H1 (cell line): ENCODE data around the gene LLGL1. TPM values are rescaled to one million over a fixed set of nuclear protein-coding genes. Genes with fewer than 3 reads are reported as not detected.

Source experiments
- CTCF ChIA-PET: fragments of 300-600 bp; sonication (Branson Sonifier 250); formaldehyde crosslinking; loops from one replicate; lab custom pipeline; 2021; ENCODE audit not compliant: partially characterized antibody; lab: Charles Lee
- POLR2A ChIA-PET: fragments of 300-600 bp; sonication (Branson Sonifier 250); formaldehyde crosslinking; loops from one replicate; lab custom pipeline; 2021; ENCODE audit warnings: inconsistent platforms; ENCODE audit not compliant: partially characterized antibody; lab: Charles Lee
- DNase-seq, 2 experiments: peaks; one replicate each; pipeline versions ENCODE4 v3.0.0 to v3.0.0-alpha.2; 2010 to 2022; ENCODE audit warnings: low spot score in 2 of 2, low read depth in 1 of 2, mixed read lengths in 1 of 2
- FAIRE-seq: peaks from 2 replicates; lab custom pipeline; 2011; peaks lifted over from hg19 to GRCh38; lab: Jason Lieb, UNC
- H2AFZ ChIP-seq: 2 replicates; pipeline ENCODE4 v1.8.1; 2012; ENCODE audit warnings: low read length, inconsistent platforms
- H2AK5ac ChIP-seq: 2 replicates; pipeline ENCODE4 v1.6.1; 2013; ENCODE audit warnings: low read depth, low read length
- H2BK120ac ChIP-seq: replicated peaks from 2 replicates; pipeline ENCODE3; 2013; ENCODE audit warnings: low read depth, low read length, inconsistent platforms
- H2BK12ac ChIP-seq: 2 replicates; pipeline ENCODE4 v1.6.1; 2013; ENCODE audit warnings: low read depth, low read length
- H2BK15ac ChIP-seq: 2 replicates; pipeline ENCODE4 v1.6.1; 2013; ENCODE audit warnings: low read length
- H2BK20ac ChIP-seq: 2 replicates; pipeline ENCODE4 v1.6.1; 2013; ENCODE audit warnings: low read length
- H2BK5ac ChIP-seq: 2 replicates; pipeline ENCODE4 v1.6.1; 2013; ENCODE audit warnings: low read depth, low read length
- H3K14ac ChIP-seq: 2 replicates; pipeline ENCODE4 v1.6.1; 2013; ENCODE audit warnings: inconsistent platforms; ENCODE audit not compliant: insufficient read length
- H3K18ac ChIP-seq: 2 replicates; pipeline ENCODE4 v1.6.1; 2013; ENCODE audit warnings: low read length; ENCODE audit errors: extremely low read depth
- H3K23ac ChIP-seq: 2 replicates; pipeline ENCODE4 v1.6.1; 2013; ENCODE audit warnings: inconsistent platforms; ENCODE audit not compliant: insufficient read length
- H3K23me2 ChIP-seq: 2 replicates; pipeline ENCODE4 v1.6.1; 2013; ENCODE audit warnings: low read depth, low read length
- H3K27ac ChIP-seq: 2 replicates; pipeline ENCODE4 v1.6.1; 2011; ENCODE audit warnings: low read depth, low read length, inconsistent platforms
- H3K27me3 ChIP-seq, 4 experiments: replicated peaks in 1 of 4; 1 replicate in 1 of 4; 2 replicates in 3 of 4; pipeline versions ENCODE4 v1.6.1 to v1.8.1; 2011 to 2013; ENCODE audit warnings: low read length in 3 of 4, mild to moderate bottlenecking in 3 of 4, inconsistent platforms in 2 of 4, mixed read lengths in 2 of 4, moderate library complexity in 1 of 4; ENCODE audit not compliant: control insufficient read depth in 3 of 4, insufficient read depth in 3 of 4; ENCODE audit errors: extremely low read depth in 1 of 4
- H3K36me3 ChIP-seq, 4 experiments: 2 replicates each; pipeline versions ENCODE4 v1.6.1 to v1.8.1; 2011 to 2013; ENCODE audit warnings: mild to moderate bottlenecking in 4 of 4, low read length in 3 of 4, moderate library complexity in 2 of 4, control low read depth in 1 of 4, inconsistent platforms in 1 of 4; ENCODE audit not compliant: insufficient read depth in 4 of 4, control insufficient read depth in 2 of 4
- H3K4ac ChIP-seq: replicated peaks from 2 replicates; pipeline ENCODE3; 2013; ENCODE audit warnings: low read length, low read depth, mixed read lengths, inconsistent platforms; ENCODE audit not compliant: insufficient read length
- H3K4me1 ChIP-seq, 4 experiments: replicated peaks in 1 of 4; 1 replicate in 1 of 4; 2 replicates in 3 of 4; pipeline versions ENCODE4 v1.6.1 to v1.8.1; 2011 to 2013; ENCODE audit warnings: low read length in 3 of 4, inconsistent platforms in 2 of 4, mixed read lengths in 1 of 4; ENCODE audit not compliant: insufficient read depth in 4 of 4, control insufficient read depth in 3 of 4
- H3K4me2 ChIP-seq, 2 experiments: 2 replicates each; pipeline versions ENCODE4 v1.6.1 to v1.8.1; 2011 to 2013; ENCODE audit warnings: low read depth in 2 of 2, low read length in 2 of 2, control low read depth in 1 of 2, inconsistent platforms in 1 of 2, mild to moderate bottlenecking in 1 of 2; ENCODE audit not compliant: insufficient read depth in 1 of 2
- H3K4me3 ChIP-seq, 4 experiments: fragments of 200-600, 300-600 bp in 1 of 4; sonication (generic), shearing (Covaris generic), sonication (Bioruptor Twin) in 1 of 4; 2 replicates each; pipeline versions ENCODE4 v1.5.1 to v1.8.1; 2011 to 2016; ENCODE audit warnings: low read length in 4 of 4, low read depth in 3 of 4, control low read depth in 2 of 4, inconsistent platforms in 2 of 4, mild to moderate bottlenecking in 2 of 4, mixed read lengths in 1 of 4, moderate library complexity in 1 of 4; ENCODE audit not compliant: insufficient read depth in 2 of 4; ENCODE audit errors: extremely low read depth in 1 of 4
- H3K56ac ChIP-seq: replicated peaks from 2 replicates; pipeline ENCODE3; 2013; ENCODE audit warnings: low read depth, mild to moderate bottlenecking, mixed read lengths, low read length, inconsistent platforms; ENCODE audit not compliant: insufficient read length
- H3K79me1 ChIP-seq: 2 replicates; pipeline ENCODE4 v1.6.1; 2013; ENCODE audit warnings: low read depth, low read length, control low read depth
- H3K79me2 ChIP-seq, 2 experiments: 2 replicates each; pipeline versions ENCODE4 v1.6.1 to v1.8.1; 2012 to 2013; ENCODE audit warnings: low read length in 2 of 2, mild to moderate bottlenecking in 2 of 2, inconsistent platforms in 1 of 2; ENCODE audit not compliant: insufficient read depth in 2 of 2, control insufficient read depth in 1 of 2
- H3K9ac ChIP-seq, 4 experiments: replicated peaks in 1 of 4; 1 replicate in 1 of 4; 2 replicates in 3 of 4; pipeline versions ENCODE4 v1.6.1 to v1.8.1; 2011 to 2013; ENCODE audit warnings: low read depth in 3 of 4, low read length in 3 of 4, control low read depth in 2 of 4, mild to moderate bottlenecking in 2 of 4, moderate library complexity in 2 of 4, inconsistent platforms in 1 of 4; ENCODE audit errors: extremely low read depth in 1 of 4
- H3K9me3 ChIP-seq, 2 experiments: 2 replicates each; pipeline versions ENCODE4 v1.6.1 to v1.8.1; 2012 to 2013; ENCODE audit warnings: mild to moderate bottlenecking in 2 of 2, moderate library complexity in 2 of 2, control low read depth in 1 of 2, inconsistent platforms in 1 of 2, low read depth in 1 of 2, low read length in 1 of 2, mixed read lengths in 1 of 2; ENCODE audit not compliant: insufficient read depth in 2 of 2
- H4K20me1 ChIP-seq, 2 experiments: replicated peaks in 1 of 2; 2 replicates each; pipeline versions ENCODE3 to v1.8.1; 2011 to 2013; ENCODE audit warnings: inconsistent platforms in 2 of 2, low read length in 2 of 2, mild to moderate bottlenecking in 1 of 2; ENCODE audit not compliant: insufficient read depth in 2 of 2, control insufficient read depth in 1 of 2
- H4K5ac ChIP-seq: 2 replicates; pipeline ENCODE4 v1.6.1; 2013; ENCODE audit warnings: low read length, low read depth, mixed read lengths, inconsistent platforms; ENCODE audit not compliant: insufficient read length
- H4K8ac ChIP-seq: 2 replicates; pipeline ENCODE4 v1.8.0; 2013; ENCODE audit warnings: mild to moderate bottlenecking, moderate library complexity, low read length, inconsistent platforms; ENCODE audit not compliant: insufficient read depth; ENCODE audit errors: extremely low read depth
- H4K91ac ChIP-seq: replicated peaks from 2 replicates; pipeline ENCODE3; 2013; ENCODE audit warnings: low read length, mixed read lengths, inconsistent platforms; ENCODE audit not compliant: insufficient read length
- BACH1 ChIP-seq: IDR thresholded peaks from 2 replicates; pipeline ENCODE4 v1.6.1; 2012; ENCODE audit warnings: low read length, improper control_type of control experiment
- CBX5 ChIP-seq: fragments of 300-800, 300-1000 bp; sonication (generic); IDR thresholded peaks from 2 replicates; pipeline ENCODE4 v1.7.1; 2016; ENCODE audit warnings: antibody characterized with exemption, low read length, low read depth
- CHD1 ChIP-seq: IDR thresholded peaks from 2 replicates; pipeline ENCODE4 v1.6.1; 2012; ENCODE audit warnings: low read depth, low read length, improper control_type of control experiment
- CHD2 ChIP-seq: IDR thresholded peaks from 2 replicates; pipeline ENCODE4 v1.6.1; 2012; ENCODE audit warnings: low read length, improper control_type of control experiment
- E2F6 ChIP-seq: IDR thresholded peaks from 2 replicates; pipeline ENCODE4 v1.6.1; 2012; ENCODE audit warnings: inconsistent platforms
- EZH2 ChIP-seq: fragments of 200-600 bp; sonication (generic); IDR thresholded peaks from 2 replicates; pipeline ENCODE4 v1.7.1; 2012; ENCODE audit warnings: low read depth, mild to moderate bottlenecking, moderate library complexity, low read length, inconsistent platforms; ENCODE audit not compliant: severe bottlenecking
- MAFK ChIP-seq: IDR thresholded peaks from 2 replicates; pipeline ENCODE4 v1.6.1; 2012; ENCODE audit warnings: low read depth, mild to moderate bottlenecking, improper control_type of control experiment, low read length
- POLR2AphosphoS5 ChIP-seq: IDR thresholded peaks from 2 replicates; pipeline ENCODE4 v1.6.1; 2011; ENCODE audit warnings: low read depth, low read length
- RAD21 ChIP-seq, 2 experiments: IDR thresholded peaks in 1 of 2; conservative IDR thresholded peaks in 1 of 2; 2 replicates each; pipeline ENCODE4 v1.6.1; 2011; ENCODE audit warnings: low read depth in 2 of 2, low read length in 2 of 2, improper control_type of control experiment in 1 of 2, inconsistent platforms in 1 of 2, mild to moderate bottlenecking in 1 of 2, moderate library complexity in 1 of 2
- SUZ12 ChIP-seq: fragments of 200-600 bp; sonication (generic); IDR thresholded peaks from 2 replicates; pipeline ENCODE4 v1.6.1; 2012; ENCODE audit warnings: mild to moderate bottlenecking, inconsistent platforms, low read length, moderate library complexity, mixed read lengths
- TAF7 ChIP-seq: optimal IDR thresholded peaks from 2 replicates; pipeline ENCODE3; 2011; ENCODE audit warnings: low read depth, mild to moderate bottlenecking, inconsistent platforms, low read length, moderate library complexity, borderline replicate concordance
- TBP ChIP-seq: IDR thresholded peaks from 2 replicates; pipeline ENCODE4 v1.6.1; 2011; ENCODE audit warnings: low read depth, low read length, improper control_type of control experiment
- YY1 ChIP-seq: IDR thresholded peaks from 2 replicates; pipeline ENCODE4 v1.6.1; 2011; ENCODE audit warnings: low read depth, mild to moderate bottlenecking, low read length
- WGBS, 2 experiments: shearing (Covaris generic) in 1 of 2; methylation state at CpG; one replicate each; pipeline versions ENCODE4 v1.1.6 to v1.1.7; 2013 to 2015; ENCODE audit warnings: low lambda C conversion rate in 2 of 2, mixed read lengths in 2 of 2, inconsistent platforms in 1 of 2, low coverage in 1 of 2, missing lambda C conversion rate in 1 of 2; ENCODE audit not compliant: insufficient replicate concordance in 2 of 2, insufficient coverage in 1 of 2, insufficient read length in 1 of 2; ENCODE audit errors: extremely low coverage in 1 of 2, missing lambda C conversion rate in 1 of 2; 5-methylcytosine and 5-hydroxymethylcytosine counted together
- polyA plus RNA-seq, 7 experiments: library from polyadenylated mRNA; depleted of rRNA in 3 of 7; stranded (reverse) in 5 of 7; unstranded in 2 of 7; fragments of >200 nt in 5 of 7; fragments of 200-250 nt in 2 of 7; gene quantifications; 1 replicate in 5 of 7; 2 replicates in 1 of 7; 4 replicates in 1 of 7; pipeline versions ENCODE4 v1.2.1 to v1.2.3, GENCODE V29; 2011 to 2013; ENCODE audit warnings: missing spikeins in 2 of 7, mixed read lengths in 2 of 7
- total RNA-seq: library from RNA; stranded (reverse); fragmentation: NEBNext Ultra II Directional; extraction: Animal tissue kit (Norgen Biotek cat#: 25700); gene quantifications from 2 replicates; pipeline ENCODE4 v1.2.1, GENCODE V29; 2021

LLGL1 gene
- total and polyA plus RNA-seq, 2 of the 8 experiments (the other 6 are each of a cell fraction or from before 2014, with no cell fraction given): 71.3 to 107 TPM

GRCh38 chr17:18217412-18218015 is 7.9 kb upstream of the LLGL1 start:
- WGBS, 2 experiments: 29% methylated on average over 5 of the region's 6 CpGs; no CpG with 5 or more reads in 1 of the 2 experiments
- CTCF ChIA-PET: interaction anchor here (0.6 to 11.4 kb wide), 29 partner anchors 9 to 152 kb away, joined by 3 to 76 read pairs (median 6); partner anchors contain the start of genes LLGL1 and TOP3A
- H3K79me1 ChIP-seq: no peaks in the 10 kb centered on the region
- H3K23me2 ChIP-seq: no peaks in the 10 kb centered on the region
- DNase-seq: peak in 1 of 2 experiments; percentile 96
- no peak overlapping the region for H4K5ac ChIP-seq
- no peak overlapping the region for H3K9ac ChIP-seq
- no peak overlapping the region for H2BK120ac ChIP-seq
- H3K56ac ChIP-seq: no peak overlapping the region
- no peaks in the 10 kb centered on the region for H3K27me3 ChIP-seq
- no peak overlapping the region for H2BK20ac ChIP-seq
- peak; percentile 93 for FAIRE-seq
- no peak overlapping the region for H3K27ac ChIP-seq
- H2BK5ac ChIP-seq: no peak overlapping the region
- H3K9me3 ChIP-seq: no peaks in the 10 kb centered on the region
- no peak overlapping the region for H3K4me3 ChIP-seq
- no peaks in the 10 kb centered on the region; a peak in 3 of 7 replicates for H3K4me1 ChIP-seq
- H4K20me1 ChIP-seq: no peaks in the 10 kb centered on the region
- no peaks in the 10 kb centered on the region for H3K79me2 ChIP-seq
- no peak overlapping the region for H3K4me2 ChIP-seq
- POLR2A ChIA-PET: interaction anchor here (1.3 to 2.0 kb wide), 4 partner anchors 13 to 63 kb away, joined by 3 to 8 read pairs (median 7); partner anchors contain the start of genes ALKBH5 and MIEF2
- H3K36me3 ChIP-seq: no peaks in the 10 kb centered on the region
- H2AK5ac ChIP-seq: no peak overlapping the region
- H4K91ac ChIP-seq: no peak overlapping the region
- H2BK15ac ChIP-seq: peak overlapping the region; percentile 72; the same call in 1 of the 2 replicates
- no peak overlapping the region for H3K18ac ChIP-seq
- no peak overlapping the region for H3K4ac ChIP-seq
- no peak overlapping the region for H2BK12ac ChIP-seq
- H2AFZ ChIP-seq: no peak overlapping the region; the same call in 1 of the 2 replicates
- no peak overlapping the region for H3K14ac ChIP-seq
- no peak overlapping the region for H4K8ac ChIP-seq
- H3K23ac ChIP-seq: no peak overlapping the region
- TF ChIP-seq BACH1: no peak
- TF ChIP-seq RAD21 (IDR thresholded peaks at IDR 0.05 in 1 of 2, conservative IDR thresholded peaks at IDR 0.05 in 1 of 2; ENCODE audit: low read depth in 2 of 2, low read length in 2 of 2): peak; percentile 94 to 95
- TF ChIP-seq CBX5: no peak
- no peak for TF ChIP-seq E2F6
- TF ChIP-seq EZH2: no peak
- TF ChIP-seq MAFK: no peak
- no peak for TF ChIP-seq TBP
- no peak for TF ChIP-seq POLR2AphosphoS5
- TF ChIP-seq CHD1: no peak
- TF ChIP-seq SUZ12: no peak
- no peak for TF ChIP-seq CHD2
- 0 out of 2 replicates have a peak, but pooled peaks have one; percentile 42 for TF ChIP-seq YY1
- TF ChIP-seq TAF7: no peak
